ENCODE measurements around the gene SMARCB1. TPM values are rescaled to one million over a fixed set of nuclear protein-coding genes. Genes with fewer than 3 reads are reported as not detected.

SMARCB1 gene
- total and polyA plus RNA-seq, 8 donors: 52.4 to 166 (median 138) TPM

GRCh38 chr22:23820748-23821211, 34.0 kb downstream of the SMARCB1 start:
- peaks cover 0 to 100% of the 10 kb centered on the region in 2 donors for H3K36me3 ChIP-seq
- no peak for TF ChIP-seq CTCF (IDR thresholded peaks at IDR 0.05)
- no peak for ATAC-seq

GRCh38 chr22:23822101-23822671, 35.4 kb downstream of the SMARCB1 start:
- H3K4me1 ChIP-seq: no peaks in the 10 kb centered on the region
- intact Hi-C loops (cut with DNase I): no loop called here
- TF ChIP-seq CTCF (IDR thresholded peaks at IDR 0.05): no peak
- H3K27ac ChIP-seq: no peak overlapping the region
- H3K36me3 ChIP-seq: peaks cover 0 to 100% of the 10 kb centered on the region in 2 donors
- H3K27me3 ChIP-seq: no peaks in the 10 kb centered on the region
- ATAC-seq (no peak), DNase-seq (peak in 1 of 4 donors; percentile 61)
- no peaks in the 10 kb centered on the region for H3K9me3 ChIP-seq
- no peak overlapping the region for H3K4me3 ChIP-seq

More at GRCh38 chr22:23820748-23821211, 34.0 kb downstream of the SMARCB1 start:
- Histone ChIP-seq H3K4me3 (no peak overlapping the region), H3K27me3 (no peaks in the 10 kb centered on the region), H3K9me3 (no peaks in the 10 kb centered on the region), H3K27ac (no peak overlapping the region), H3K4me1 (no peaks in the 10 kb centered on the region)
- DNase-seq: peak in 1 of 4 donors; percentile 48
- intact Hi-C loops (cut with DNase I): no loop called here

- Histone ChIP-seq H3K9me3 (no peaks in the 10 kb centered on the region), H3K4me3 (no peak overlapping the region), H3K36me3 (peaks cover 0 to 99% of the 10 kb centered on the region in 2 donors), H3K27me3 (no peaks in the 10 kb centered on the region), H3K4me1 (no peaks in the 10 kb centered on the region), H3K27ac (no peak overlapping the region)
- ATAC-seq (no peak), DNase-seq (peak in 1 of 4 donors; percentile 14)
- intact Hi-C loops (cut with DNase I): no loop called here
- no peak for TF ChIP-seq CTCF (IDR thresholded peaks at IDR 0.05)
Observed at GRCh38 chr22:23823331-23823791, 36.6 kb downstream of the SMARCB1 start.

- intact Hi-C loops (cut with DNase I): no loop called here
- ATAC-seq (no peak), DNase-seq (peak in 1 of 4 donors; percentile 47)
- H3K9me3 ChIP-seq: no peaks in the 10 kb centered on the region
- H3K27ac ChIP-seq: no peak overlapping the region
- no peak overlapping the region for H3K4me3 ChIP-seq
- H3K36me3 ChIP-seq: peaks cover 0 to 99% of the 10 kb centered on the region in 2 donors
- H3K27me3 ChIP-seq: no peaks in the 10 kb centered on the region
- no peak for TF ChIP-seq CTCF (IDR thresholded peaks at IDR 0.05)
- H3K4me1 ChIP-seq: no peaks in the 10 kb centered on the region
Observed at GRCh38 chr22:23824476-23825245, 37.9 kb downstream of the SMARCB1 start.

GRCh38 chr22:23825246-23825905, 38.6 kb downstream of the SMARCB1 start:
- peaks cover 0 to 99% of the 10 kb centered on the region in 2 donors for H3K36me3 ChIP-seq
- DNase-seq (peak in 1 of 4 donors; percentile 5), ATAC-seq (no peak)
- no peaks in the 10 kb centered on the region for H3K9me3 ChIP-seq
- intact Hi-C loops (cut with DNase I): no loop called here
- TF ChIP-seq CTCF (IDR thresholded peaks at IDR 0.05): no peak
- no peak overlapping the region for H3K4me3 ChIP-seq
- no peak overlapping the region for H3K27ac ChIP-seq
- no peaks in the 10 kb centered on the region for H3K27me3 ChIP-seq
- no peaks in the 10 kb centered on the region for H3K4me1 ChIP-seq
